COR-L47 (cell line): ENCODE results near the gene SOCS4.
"Not testable (repeated sequence)": the region's sequence is repeated elsewhere in the genome, so short reads cannot be mapped to it uniquely, and the experiment has no call there.

ENCODE experiments used
- DNase-seq: peaks from one replicate; lab custom pipeline; 2025; lab: John Stamatoyannopoulos, UW

The SOCS4 gene

DNA sequence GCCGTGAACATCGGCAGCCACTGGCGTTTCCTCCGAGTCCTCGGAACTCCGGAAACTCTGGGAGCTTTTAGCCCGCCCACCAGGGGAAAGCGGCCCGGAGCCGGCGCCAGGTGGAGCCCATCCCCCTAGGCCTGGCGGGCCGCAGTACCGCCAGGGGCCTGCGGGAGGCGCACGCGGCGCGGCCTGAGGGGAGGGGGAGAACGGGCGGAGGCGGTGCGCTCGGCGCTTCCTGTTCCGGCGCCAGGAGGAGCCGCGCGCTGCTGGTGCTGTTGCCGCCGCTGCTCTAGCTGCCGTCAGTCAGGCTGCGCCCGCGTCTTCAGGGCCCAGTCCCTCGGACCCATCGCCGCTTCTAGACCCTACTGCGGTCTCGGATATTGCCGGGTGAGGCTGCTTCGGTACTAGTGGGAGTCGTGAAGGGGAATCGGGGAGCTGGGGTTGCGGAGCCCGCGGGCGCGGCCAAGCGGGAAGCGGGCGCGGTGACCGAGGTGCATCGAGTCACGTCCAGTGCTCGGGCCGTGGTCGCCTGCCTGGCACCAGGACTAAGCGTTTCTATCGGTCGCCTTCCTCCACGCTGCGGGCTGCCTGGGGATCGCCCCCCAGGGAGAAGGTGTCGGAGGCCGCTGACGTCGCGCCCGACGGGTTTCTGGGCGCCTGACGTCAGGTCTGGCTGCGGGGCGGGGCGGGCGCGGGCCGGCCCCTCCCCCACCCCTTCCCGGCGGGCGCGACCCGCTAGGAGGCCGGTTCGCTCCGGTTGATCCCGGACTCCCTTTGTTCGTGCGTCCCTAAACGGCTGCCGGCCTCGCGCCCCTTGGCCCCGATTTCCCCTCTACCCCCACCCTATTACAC lies 24.6 kb downstream of the SOCS4 start, which contains the start of gene MAPK1IP1L:
TSS of gene MAPK1IP1L (plus strand) at position 225 of the 846 bp plus-strand sequence. CDS start 10,037 bp downstream, outside the sequence.
- peak; percentile 94 for DNase-seq

- DNase-seq = no peak
Measured at GRCh38 chr14:55052269-55052930, 25.4 kb downstream of the SOCS4 start.

GRCh38 chr14:55053018-55053417 lies 26.0 kb downstream of the SOCS4 start:
- no peak for DNase-seq

DNA sequence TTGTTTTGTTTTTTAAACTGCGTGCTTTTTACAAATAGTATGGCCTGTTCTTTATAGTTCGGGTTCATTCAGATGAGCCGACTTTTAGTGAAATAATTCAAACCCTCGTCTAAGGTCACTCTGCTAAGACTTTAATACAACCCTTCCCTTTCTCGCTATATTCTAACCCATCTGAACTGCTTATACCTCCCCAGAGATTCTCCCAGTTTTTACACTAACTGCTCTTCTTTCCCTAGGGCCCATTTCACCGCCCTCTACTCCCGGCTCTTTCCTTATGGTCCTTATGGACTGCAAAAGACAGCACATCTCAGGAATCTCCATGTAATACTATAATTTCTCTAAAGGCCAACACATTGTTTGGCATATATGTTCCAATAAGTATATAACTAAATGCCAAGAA lies 26.5 kb downstream of the SOCS4 start:
- DNase-seq = no peak

DNA sequence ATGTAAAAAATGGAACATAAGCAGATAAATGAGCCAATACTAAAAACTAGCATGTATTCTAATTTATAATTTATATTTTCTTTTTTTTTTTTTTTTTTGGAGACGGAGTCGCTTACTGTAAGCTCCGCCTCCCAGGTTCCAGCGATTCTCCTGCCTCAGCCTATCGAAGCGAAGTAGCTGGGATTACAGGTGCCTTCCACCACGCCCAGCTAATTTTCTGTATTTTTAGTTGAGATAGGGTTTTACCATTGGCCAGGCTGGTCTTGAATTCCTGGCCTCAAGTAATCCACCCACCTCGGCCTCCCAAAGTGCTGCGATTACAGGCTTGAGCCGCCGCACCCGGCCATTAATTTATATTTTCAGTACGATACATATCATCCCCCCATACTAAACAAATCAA lies 27.1 kb downstream of the SOCS4 start:
- no peak for DNase-seq

DNA sequence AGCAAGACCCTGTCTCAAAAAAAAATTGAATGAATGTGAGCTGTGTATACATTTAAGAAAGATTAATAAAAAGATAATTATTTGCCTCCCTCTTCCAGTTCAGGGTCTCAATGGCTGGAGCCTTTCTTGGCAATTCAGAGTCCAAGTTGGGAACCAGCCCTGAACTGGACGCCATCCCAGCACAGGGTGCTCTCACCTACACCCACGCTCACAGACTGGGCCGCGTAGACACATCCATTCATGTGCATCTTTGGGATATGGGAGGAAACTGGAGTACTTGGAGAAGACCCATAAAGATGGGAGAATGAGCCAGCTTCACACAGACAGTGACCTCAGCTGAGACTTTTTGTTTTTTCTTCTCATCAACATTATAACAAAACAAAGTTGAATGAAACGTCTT lies 30.9 kb downstream of the SOCS4 start:
- no peak for DNase-seq

GRCh38 chr14:55059333-55059732 lies 32.3 kb downstream of the SOCS4 start:
- DNase-seq = no peak

DNA sequence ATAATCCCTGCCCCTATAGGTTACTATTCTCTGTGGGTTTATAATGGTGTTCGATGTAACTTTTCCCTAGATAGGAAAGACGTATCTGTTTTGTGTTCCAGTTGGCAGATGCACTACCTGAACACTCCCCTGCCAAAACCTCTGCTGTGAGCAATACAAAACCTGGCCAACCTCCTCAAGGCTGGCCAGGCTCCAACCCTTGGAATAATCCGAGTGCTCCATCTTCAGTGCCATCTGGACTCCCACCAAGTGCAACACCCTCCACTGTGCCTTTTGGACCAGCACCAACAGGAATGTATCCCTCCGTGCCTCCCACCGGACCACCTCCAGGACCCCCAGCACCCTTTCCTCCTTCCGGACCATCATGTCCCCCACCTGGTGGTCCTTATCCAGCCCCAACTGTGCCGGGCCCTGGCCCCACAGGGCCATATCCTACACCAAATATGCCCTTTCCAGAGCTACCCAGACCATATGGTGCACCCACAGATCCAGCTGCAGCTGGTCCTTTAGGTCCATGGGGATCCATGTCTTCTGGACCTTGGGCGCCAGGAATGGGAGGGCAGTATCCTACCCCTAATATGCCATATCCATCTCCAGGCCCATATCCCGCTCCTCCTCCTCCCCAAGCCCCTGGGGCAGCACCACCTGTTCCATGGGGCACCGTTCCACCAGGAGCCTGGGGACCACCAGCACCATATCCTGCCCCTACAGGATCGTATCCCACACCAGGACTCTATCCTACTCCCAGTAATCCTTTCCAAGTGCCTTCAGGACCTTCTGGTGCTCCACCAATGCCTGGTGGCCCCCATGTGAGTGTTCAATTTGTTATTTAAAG lies 35.7 kb downstream of the SOCS4 start:
- no peak for DNase-seq

DNA sequence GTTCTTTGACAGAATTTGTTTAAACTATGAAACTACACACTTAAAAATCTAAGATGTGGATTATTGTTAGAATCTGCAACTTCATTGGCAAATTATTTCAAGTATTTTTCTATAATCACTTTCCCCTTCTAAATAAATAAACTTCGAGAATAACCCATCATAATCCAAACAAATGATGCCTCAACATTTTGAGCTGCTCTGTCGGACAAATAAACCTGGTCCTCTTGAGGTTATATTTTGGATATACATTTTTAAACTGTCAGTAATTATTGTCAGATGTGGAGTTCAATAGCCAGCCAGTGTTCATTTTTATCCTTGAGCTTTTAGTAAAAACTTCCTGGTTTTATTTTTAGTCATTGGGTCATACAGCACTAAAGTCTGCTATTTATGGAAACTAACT lies 37.9 kb downstream of the SOCS4 start:
- not testable (repeated sequence) for DNase-seq

DNA sequence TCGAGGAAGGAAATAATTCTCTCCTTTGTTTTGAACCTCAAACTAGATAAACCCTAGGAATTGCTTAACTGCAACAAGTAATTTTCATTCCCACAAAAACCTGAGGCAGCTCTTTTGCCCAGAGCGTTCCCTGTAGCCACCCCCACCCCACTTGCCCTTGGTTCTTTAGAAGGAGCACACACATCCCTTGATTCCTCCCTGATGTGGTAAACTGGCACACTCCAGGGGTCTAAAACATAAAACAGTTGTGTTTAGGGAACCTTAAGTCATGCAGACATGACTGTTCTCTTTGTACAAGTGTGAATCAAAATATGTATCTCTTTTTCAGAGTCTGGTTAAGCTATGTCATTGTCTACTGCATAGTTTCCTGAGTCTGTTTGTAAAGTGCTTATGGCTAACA lies 38.4 kb downstream of the SOCS4 start:
- DNase-seq = no peak

DNA sequence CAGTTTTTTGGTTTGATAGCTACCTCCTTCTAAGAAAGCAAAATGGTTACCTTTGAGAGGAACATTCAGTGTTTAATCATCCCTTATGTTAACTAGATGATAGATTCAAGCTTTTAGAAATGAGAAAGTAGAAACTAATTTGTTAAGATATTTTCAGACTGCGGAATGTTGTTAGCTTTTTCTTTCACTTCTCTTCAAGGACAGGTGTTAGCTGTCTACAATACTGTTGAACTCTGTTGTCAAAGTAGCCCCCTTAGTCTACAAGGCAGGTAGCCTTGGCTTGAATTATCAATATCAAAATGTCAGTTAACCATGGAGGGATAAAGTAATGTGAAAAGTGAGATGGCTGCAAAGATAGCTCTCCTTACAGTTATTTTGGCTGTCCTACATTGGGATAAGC lies 39.2 kb downstream of the SOCS4 start:
- DNase-seq = no peak

- DNase-seq = no peak
Measured at GRCh38 chr14:55070981-55071411, 44.0 kb downstream of the SOCS4 start.

- DNase-seq = no peak
Measured at GRCh38 chr14:55071870-55072640, 45.0 kb downstream of the SOCS4 start.

GRCh38 chr14:55073856-55074255 lies 46.8 kb downstream of the SOCS4 start:
- DNase-seq = no peak

DNA sequence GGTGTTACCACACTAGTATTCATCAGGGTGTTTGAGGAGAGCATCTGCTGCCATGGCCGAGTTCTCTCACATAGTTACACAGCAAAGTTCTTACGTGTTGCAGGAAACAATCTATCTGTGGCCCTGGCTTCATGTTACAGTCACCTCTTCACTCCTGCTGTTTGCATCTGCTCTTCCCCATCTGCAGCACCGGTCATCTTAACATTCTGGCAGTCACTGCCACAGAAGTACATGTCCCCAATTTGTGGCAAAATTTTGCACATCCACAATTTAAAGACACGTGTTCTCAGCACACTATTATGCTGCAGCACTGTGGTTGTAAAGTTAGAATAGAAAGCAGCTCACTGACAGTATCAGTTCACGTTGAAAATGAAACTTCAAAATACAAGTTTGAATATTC lies 47.6 kb downstream of the SOCS4 start:
- DNase-seq = no peak

DNA sequence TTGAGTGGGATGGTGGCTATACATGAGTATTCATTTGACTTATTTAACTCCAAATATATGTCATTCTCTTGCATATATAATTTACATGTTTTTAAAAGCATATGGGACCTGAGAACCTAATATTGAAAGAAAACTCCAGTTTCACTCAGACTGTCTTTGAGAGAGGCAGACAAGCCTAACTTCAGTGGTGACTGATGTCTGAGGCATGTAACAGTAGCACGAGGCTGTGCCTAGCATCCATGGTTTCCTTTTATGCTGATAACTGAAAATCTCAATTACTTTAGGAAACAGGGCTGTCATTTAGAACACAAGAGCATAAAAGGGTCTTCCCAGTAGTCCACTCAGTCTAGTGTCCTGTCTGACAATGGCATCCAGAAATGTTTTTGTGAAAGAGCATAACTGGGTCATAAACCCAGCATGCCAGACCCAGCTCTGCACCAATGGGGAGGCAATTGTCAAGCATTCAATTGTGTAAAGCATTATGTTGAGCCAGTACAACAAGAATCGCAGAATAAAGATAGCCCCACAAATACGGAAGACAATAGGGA lies 48.7 kb downstream of the SOCS4 start:
- DNase-seq = no peak

DNA sequence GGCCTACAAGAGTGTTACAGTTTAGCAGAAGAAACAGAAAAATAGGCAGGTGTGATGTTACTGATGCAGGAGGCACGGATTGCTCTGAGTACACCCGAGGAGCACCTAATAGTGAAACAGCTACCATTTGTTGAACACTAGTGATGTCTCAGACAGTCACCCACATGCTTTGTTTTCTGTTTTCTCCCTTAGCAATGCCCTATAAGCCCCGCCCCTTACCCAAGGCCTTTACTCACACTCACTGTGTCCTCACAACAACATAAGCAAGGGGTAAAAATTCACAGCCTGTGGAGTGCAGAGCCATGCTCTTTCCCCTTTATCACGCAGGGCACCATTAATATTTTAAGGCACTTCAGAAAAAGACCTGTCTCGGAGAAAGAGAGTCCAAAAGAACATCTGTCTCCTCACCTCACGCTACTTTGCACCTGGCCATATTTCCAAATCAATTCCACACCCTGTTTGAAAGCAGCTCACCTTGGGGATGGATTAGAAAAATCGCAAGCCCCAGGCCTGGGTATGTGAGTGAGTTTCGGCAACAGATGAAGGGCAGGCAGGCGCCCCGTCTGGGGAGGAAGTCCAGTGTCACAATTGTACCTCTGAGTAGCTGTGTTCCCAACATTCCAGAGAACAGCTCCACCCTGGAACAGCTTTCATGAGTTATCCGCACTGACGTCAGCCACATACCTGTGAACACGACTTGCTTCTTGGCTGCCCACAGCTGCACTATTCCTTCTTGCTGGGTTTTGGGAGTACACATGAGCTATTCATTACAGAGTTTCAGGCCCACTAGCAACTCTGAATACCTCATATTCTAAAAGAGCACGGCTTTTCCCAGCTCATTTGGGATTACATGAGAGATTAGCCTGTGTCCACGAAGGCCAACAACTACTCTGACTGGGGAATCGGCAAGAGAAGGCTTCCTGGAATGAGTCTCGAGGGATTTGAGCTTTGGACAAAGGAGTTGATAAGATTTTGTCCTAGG lies 50.4 kb downstream of the SOCS4 start:
- DNase-seq = no peak

GRCh38 chr14:55079961-55080360 lies 52.9 kb downstream of the SOCS4 start:
- not testable (repeated sequence) for DNase-seq

DNA sequence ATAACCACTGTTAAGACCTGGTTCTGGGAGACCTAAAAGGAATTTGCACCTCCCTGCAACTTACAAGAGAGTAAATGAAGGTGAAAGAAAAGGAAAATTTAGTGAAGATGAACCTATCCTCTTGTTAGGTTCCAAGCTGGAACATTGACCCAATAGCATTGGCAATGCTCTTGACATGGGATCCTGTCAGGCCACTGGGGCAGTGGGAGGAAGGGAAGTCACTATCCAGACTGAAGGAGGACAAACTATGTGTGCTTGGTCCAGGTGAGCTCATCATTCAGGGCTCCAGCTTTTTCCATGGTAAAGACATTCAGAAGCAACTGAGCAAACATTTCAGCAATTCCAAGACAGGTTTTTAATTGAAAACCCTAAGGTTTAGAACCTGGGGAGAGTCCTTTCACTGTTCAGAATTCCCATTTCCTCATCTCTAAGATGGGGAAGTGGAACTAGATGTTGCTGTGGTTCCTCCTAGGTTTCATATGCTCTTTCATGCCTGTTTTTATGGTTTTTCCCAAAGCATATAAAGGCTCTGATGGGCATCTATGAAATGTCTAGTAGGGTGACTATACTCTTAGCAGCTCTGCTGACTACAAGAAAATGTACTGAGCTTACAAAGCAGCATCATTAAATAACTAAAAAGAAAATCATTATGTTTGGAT lies 57.5 kb downstream of the SOCS4 start:
- no peak for DNase-seq
